NCI-H69 (cell line): Measurements from ENCODE around the gene ALOXE3.
"Not testable (repeated sequence)": the region's sequence is repeated elsewhere in the genome, so short reads cannot be mapped to it uniquely, and the experiment has no call there.

Experiments used
- DNase-seq: peaks from one replicate; lab custom pipeline; 2025; lab: John Stamatoyannopoulos, UW

Gene ALOXE3

DNA sequence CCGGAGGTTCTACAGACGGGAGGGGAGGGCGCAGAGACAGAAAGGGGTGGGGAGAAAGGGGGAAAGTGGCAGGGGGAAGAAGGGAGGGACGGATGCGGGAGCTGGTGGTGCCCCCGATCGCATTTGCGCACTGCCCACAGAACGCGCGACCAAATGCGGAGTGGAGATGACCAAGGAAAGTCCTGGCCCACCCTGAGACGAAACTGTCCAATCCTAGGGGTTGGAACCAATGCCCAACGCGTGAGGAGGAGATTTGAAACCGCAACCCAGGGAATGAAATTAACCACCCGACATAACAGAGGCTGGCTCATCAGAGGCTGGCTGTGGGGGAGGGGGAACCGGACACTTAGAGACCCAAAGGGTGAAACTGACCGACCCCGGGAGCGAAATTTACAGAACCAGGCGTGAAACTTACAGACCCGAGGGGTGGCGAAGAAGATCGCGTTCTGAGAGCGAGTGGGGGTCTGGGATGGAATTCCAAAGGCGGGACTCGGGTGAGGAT lies 4.2 kb upstream of the ALOXE3 start:
- peak; percentile 22 for DNase-seq

GRCh38 chr17:8121681-8122421 lies 3.5 kb upstream of the ALOXE3 start:
- DNase-seq: peak; percentile 63

DNA sequence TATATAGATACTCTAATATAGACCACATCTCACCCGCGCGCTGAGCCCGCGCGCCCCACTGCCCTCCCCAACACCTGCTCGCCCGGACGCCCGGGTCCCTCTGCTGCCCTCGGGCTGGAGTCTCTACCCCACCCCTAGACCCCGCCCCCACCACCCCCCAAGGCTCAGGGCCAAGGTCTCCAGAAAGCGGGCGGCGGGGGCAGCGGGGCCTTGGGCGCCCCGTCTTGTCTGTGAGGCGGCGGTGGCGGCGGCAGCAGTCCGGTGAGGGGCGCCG lies 3.0 kb upstream of the ALOXE3 start:
- no peak for DNase-seq

- DNase-seq: peak; percentile 77
Observed at GRCh38 chr17:8120520-8121406, 2.4 kb upstream of the ALOXE3 start.

- peak; percentile 87 for DNase-seq
Observed at GRCh38 chr17:8119581-8120519, 1.5 kb upstream of the ALOXE3 start.

DNA sequence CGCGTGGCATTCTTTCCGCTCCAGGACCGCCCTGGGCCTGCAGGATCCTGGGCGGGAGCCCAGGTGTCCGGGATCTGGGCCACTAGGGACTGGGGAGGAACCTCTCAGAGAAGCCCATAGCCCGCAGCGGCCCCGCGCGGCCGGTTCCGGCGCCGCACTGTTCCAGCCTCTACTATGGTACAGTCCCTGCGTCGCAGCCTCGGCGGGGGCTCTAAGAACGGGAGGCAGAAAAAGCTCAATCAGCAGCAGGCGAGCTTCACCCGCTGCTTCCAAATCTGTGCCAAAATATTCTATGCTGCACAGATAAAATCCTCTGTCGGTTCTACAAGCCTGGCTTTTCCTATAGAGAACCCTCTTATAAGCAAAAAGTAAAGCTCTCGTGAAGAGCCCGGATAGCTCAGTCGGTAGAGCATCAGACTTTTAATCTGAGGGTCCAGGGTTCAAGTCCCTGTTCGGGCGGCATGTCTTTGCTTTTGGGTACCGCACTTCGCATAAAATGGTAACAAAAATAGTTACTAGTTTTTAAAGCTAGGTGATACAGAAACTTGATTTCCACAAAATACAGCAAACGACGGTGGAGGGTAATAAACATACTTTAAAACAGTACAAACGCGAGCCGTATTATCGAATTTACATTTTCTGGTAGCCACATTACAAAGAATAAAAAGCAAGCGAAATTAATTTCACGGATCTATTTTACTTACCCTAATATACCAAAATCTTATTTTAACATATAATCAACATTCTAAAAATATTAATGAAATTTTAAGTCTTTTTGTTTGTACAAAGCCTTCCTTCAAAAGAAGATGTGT lies 661 bp upstream of the ALOXE3 start:
- peak; percentile 83 for DNase-seq

DNA sequence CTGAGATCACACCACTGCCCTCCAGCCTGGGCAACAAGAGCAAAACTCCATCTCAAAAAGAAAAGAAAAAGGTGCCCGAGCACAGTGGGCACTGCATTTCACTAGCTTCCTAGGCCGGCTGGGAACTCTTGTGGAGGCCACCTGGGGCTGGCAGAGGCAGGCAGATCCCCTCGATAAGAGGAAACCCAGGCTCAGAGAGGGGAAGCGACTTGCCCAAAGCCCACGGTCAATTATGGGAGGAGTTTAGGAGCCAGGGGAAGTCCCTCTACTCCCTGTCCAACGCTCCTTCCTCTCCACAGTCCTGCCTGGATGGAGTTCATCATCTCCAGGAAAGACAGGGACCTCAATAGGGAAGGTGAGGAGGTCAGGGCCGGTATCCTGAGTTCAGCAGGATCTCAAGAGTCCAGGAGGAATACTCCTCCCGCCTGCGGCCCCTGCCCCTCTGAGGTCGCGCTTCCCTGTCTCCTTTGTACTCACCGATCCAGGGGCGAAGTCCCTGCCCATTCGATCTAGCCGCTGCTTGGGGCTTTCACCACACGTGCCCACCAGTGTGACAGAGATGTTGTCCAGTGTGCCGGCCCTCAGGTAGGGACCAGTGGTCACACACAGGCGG lies 841 bp downstream of the ALOXE3 start:
- DNase-seq: no peak

GRCh38 chr17:8116776-8117175 lies 1.5 kb downstream of the ALOXE3 start:
- DNase-seq: no peak

- DNase-seq: no peak
Observed at GRCh38 chr17:8110907-8111306, 7.4 kb downstream of the ALOXE3 start.

- no peak for DNase-seq
Observed at GRCh38 chr17:8110456-8110804, 7.9 kb downstream of the ALOXE3 start.

- peak; percentile 70 for DNase-seq
Observed at GRCh38 chr17:8109661-8110455, 8.5 kb downstream of the ALOXE3 start.

- no peak for DNase-seq
Observed at GRCh38 chr17:8108972-8109660, 9.2 kb downstream of the ALOXE3 start.

- not testable (repeated sequence) for DNase-seq
Observed at GRCh38 chr17:8106980-8107379, 11.3 kb downstream of the ALOXE3 start.

DNA sequence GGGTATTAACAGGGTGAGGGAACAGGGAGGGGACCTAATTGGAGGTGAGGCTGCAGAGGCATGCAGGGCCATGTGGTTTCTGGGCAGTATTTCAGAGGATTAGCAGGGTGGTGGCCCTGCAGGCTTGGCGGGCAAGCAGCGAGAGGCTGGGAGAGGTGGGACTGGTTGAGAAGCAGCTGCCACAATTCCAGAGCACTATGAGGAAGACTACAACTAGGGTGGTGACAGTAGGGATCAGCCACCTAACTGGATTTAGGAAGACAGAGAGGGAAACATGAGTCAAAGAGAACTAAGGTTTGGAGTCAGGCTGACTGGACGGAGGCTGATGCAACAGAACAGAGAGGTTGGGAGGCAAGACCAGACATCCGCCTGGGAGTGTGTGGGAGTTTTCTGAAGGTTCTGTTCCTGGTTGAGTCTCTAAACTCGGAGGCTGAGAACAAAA lies 12.3 kb downstream of the ALOXE3 start:
- DNase-seq: no peak

DNA sequence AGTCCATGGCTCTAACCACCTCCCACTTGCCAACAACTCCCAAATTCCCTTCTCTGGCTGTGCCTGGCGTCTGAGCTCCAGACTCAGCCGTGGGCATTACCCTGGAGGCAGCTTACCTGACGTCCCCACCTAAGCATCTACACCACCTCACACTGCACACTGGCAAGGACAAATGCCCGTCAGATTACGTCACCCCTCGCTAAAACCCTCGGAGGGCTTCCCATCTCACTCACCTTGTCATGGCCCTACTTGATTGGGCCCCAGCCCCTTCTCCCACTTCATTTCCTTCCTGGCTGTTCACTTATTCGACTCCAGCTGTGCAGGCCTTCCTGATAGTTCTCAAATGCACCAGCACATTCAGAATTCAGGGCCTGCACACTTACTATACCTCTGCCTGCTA lies 13.4 kb downstream of the ALOXE3 start:
- no peak for DNase-seq

DNA sequence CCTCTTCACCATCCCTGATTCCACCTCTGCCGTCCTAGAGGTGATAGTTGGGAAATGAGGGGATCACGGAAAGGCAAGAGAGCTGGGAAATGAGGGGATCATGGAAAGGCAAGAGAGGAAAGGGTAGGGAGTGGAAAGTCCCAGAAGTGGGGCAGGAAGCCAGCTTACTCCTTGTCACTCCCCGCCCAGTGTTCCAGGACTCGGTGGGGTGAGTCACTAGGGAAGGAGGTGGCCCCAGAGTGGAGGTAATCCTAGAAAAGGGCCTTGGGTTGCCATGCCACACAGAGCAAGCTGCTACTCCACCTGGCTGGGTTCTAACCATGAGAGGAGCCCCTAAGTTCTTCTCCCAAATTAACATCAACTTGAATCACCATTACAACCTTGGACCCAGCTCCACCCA lies 14.8 kb downstream of the ALOXE3 start:
- no peak for DNase-seq

DNA sequence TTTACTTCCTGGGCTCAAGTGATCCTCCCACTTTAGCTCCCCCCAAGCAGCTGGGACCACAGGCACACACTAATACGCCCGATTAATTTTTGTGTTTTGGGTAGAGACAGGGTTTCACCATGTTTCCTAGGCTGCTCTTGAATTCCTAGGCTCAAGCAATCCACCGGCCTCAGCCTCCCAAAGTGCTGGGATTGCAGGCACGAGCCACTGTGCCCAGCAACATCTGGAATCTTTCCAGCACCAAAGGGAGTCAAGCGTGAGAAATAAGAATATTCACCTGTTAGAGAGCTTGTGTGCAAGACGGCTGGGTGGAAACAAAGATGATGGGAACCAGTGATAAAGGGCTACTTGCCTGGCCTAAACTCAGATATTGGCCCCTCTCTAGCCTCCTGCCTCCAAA lies 16.6 kb downstream of the ALOXE3 start:
- no peak for DNase-seq

DNA sequence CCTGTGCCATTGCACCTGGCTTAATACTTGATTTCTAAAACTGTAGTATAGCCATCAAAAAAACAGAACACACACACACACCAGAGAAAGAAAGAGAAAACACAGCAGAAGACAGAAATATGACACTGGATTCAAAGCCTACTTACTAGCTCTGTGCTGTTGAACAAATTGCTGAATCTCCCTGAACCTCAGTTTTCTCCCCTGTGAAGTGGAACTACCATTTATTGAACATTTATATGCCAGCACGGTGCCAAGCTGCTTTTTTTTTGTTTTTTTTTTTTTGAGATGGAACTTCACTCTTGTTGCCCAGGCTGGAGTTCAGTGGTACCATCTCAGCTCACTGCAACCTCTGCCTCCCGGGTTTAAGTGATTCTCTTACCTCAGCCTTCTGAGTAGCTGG lies 17.6 kb downstream of the ALOXE3 start:
- no peak for DNase-seq

DNA sequence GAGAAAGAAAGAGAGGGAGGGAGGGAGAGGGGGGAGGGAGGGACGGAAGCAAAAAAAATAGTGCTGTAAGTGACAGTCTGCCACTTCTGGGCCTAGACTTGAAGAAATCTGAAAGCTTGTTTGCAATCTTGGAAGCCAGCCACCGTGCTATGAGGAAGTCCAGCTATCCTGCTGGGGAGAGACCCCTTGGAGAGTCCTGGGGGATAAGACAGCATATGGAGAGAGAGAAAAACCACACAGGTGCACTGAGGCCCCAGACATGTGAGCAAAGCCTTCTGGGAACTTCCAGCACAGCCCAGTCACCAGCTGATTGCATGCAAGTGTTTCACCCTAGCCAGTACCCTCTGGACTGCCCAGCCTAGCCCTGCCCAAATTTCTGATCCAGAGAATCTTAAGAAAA lies 18.2 kb downstream of the ALOXE3 start:
- peak; percentile 1 for DNase-seq

GRCh38 chr17:8096541-8096940 lies 21.8 kb downstream of the ALOXE3 start:
- DNase-seq: no peak
